ENCODE results near the gene NTHL1. TPM values are rescaled to one million over a fixed set of nuclear protein-coding genes. Genes with fewer than 3 reads are reported as not detected.

Gene NTHL1
- total and polyA plus RNA-seq, 2 experiments from 2014 or later, result 84.6 to 87.9 TPM

DNA sequence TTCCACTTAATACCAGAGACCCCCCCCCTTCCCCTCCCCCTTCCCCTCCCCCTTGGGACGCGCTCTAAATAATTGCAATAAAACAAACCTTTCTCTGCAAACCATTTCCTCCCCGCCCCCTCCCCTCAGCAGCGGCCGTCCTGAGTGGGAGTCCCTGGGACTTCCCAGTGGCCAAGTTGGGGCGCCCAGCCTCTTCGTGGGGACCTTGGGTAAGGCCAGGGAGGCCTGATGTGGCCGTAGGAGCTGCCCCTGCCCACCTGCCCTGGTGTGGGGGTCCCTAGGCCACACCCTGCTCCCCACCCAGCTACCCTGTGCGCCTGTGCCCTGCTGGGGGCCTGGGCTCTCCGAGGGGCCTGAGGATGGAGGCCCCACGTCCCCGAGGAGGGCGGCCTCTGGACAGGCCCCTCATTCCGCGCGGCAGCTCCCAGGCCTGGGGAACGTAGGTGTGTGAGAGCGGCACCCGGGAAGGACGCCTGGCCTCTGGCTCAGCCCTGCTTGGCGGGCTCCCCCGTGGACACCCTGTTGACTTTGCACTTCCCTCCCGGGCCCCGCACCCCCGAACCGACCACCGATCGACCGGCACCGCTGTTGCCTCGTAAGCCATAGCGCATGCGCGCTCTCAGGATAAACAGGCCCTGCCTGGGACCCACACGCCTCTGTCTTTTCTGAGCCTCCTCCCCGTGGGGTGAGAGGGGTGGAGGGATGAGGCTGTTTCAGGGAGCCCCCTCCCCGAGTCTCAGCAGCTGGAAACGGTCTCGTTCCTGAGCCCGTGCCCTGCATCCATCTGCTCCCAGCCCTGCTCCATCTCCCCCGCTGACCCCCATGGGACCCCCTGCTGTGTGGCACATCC lies 9.0 kb downstream of the NTHL1 start:
- Mint-ChIP-seq H3K9me3 (no peaks in the 10 kb centered on the region), H3K36me3 (ENCODE audit: low read depth) (no peaks in the 10 kb centered on the region), H3K4me1 (peaks cover 8% of the 10 kb centered on the region), H3K27ac (peak overlapping the region; percentile 36; the same call in 1 of the 2 replicates), H3K27me3 (ENCODE audit: insufficient read depth, low read depth, poor library complexity) (peaks cover 10% of the 10 kb centered on the region), H3K4me3 (no peak overlapping the region)
- H3K9me2 ChIP-seq (ENCODE audit: insufficient read depth), result no peaks in the 10 kb centered on the region
- H4K20me1 ChIP-seq (replicated peaks; ENCODE audit: insufficient read depth), result peaks cover 3% of the 10 kb centered on the region; the same call in 1 of the 2 replicates
- ATAC-seq, result no peak
- no peaks in the 10 kb centered on the region for H3K36me3 ChIP-seq (ENCODE audit: insufficient read depth)
- no peak overlapping the region for H3K4me2 ChIP-seq
- H3K4me3 ChIP-seq, result no peak overlapping the region
- no peak overlapping the region for H3K27ac ChIP-seq (ENCODE audit: low read depth)
- H2AFZ ChIP-seq, result no peak overlapping the region
- H3K79me2 ChIP-seq (replicated peaks; ENCODE audit: insufficient read depth), result no peaks in the 10 kb centered on the region
- no peak for DNase-seq (ENCODE audit: low spot score)
- TF ChIP-seq, protein P1, sequence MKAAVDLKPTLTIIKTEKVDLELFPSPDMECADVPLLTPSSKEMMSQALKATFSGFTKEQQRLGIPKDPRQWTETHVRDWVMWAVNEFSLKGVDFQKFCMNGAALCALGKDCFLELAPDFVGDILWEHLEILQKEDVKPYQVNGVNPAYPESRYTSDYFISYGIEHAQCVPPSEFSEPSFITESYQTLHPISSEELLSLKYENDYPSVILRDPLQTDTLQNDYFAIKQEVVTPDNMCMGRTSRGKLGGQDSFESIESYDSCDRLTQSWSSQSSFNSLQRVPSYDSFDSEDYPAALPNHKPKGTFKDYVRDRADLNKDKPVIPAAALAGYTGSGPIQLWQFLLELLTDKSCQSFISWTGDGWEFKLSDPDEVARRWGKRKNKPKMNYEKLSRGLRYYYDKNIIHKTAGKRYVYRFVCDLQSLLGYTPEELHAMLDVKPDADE (IDR thresholded peaks at IDR 0.05), result no peak
- TF ChIP-seq EZH2 (IDR thresholded peaks at IDR 0.05; ENCODE audit: low read depth, unreplicated experiment), result no peak
- no peak for TF ChIP-seq EZH2phosphoT487 (IDR thresholded peaks at IDR 0.05; ENCODE audit: unreplicated experiment)
- TF ChIP-seq, protein P2, sequence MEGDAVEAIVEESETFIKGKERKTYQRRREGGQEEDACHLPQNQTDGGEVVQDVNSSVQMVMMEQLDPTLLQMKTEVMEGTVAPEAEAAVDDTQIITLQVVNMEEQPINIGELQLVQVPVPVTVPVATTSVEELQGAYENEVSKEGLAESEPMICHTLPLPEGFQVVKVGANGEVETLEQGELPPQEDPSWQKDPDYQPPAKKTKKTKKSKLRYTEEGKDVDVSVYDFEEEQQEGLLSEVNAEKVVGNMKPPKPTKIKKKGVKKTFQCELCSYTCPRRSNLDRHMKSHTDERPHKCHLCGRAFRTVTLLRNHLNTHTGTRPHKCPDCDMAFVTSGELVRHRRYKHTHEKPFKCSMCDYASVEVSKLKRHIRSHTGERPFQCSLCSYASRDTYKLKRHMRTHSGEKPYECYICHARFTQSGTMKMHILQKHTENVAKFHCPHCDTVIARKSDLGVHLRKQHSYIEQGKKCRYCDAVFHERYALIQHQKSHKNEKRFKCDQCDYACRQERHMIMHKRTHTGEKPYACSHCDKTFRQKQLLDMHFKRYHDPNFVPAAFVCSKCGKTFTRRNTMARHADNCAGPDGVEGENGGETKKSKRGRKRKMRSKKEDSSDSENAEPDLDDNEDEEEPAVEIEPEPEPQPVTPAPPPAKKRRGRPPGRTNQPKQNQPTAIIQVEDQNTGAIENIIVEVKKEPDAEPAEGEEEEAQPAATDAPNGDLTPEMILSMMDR (conservative IDR thresholded peaks at IDR 0.05; ENCODE audit: low read depth in 2 of 2), result no peak
- TF ChIP-seq STAT1 (IDR thresholded peaks at IDR 0.05; ENCODE audit: unreplicated experiment), result no peak
- H3K27me3 ChIP-seq (ENCODE audit: insufficient read depth), result no peaks in the 10 kb centered on the region
- no peaks in the 10 kb centered on the region for H3F3A ChIP-seq (replicated peaks; ENCODE audit: low read depth)
- no peaks in the 10 kb centered on the region for H3K4me1 ChIP-seq (ENCODE audit: insufficient read depth)

DNA sequence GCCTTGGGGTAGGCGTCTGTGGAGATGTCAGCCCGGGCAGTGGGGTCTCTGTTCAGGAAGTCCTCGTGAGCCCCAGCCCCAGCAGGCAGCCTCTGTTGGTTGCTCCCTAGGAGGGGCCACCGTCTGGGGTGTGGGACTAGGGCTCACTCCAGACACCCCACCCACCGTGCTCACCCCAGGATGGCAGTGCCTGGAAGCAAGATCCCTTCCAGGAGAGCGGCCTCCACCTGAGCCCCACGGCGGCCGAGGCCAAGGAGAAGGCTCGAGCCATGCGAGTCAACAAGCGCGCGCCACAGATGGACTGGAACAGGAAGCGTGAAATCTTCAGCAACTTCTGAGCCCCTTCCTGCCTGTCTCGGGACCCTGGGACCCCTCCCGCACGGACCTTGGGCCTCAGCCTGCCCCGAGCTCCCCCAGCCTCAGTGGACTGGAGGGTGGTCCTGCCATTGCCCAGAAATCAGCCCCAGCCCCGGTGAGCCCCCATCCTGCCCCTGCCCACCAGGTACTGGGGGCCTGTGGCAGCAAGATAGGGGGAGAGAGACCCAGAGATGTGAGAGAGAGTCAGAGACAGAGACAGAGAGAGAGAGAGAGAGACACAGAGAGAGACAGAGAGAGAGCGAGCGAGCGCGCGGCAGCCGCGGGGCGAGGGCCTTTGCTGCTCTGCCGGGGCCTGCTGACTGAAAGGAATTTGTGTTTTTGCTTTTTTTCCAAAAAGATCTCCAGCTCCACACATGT lies 9.8 kb downstream of the NTHL1 start:
- Histone ChIP-seq H3K4me2 (no peak overlapping the region), H3F3A (replicated peaks; ENCODE audit: low read depth) (no peaks in the 10 kb centered on the region), H4K20me1 (replicated peaks; ENCODE audit: insufficient read depth) (peaks cover 3% of the 10 kb centered on the region; the same call in 1 of the 2 replicates), H3K27me3 (ENCODE audit: insufficient read depth) (no peaks in the 10 kb centered on the region), H3K4me3 (no peak overlapping the region), H3K79me2 (replicated peaks; ENCODE audit: insufficient read depth) (no peaks in the 10 kb centered on the region), H3K4me1 (ENCODE audit: insufficient read depth) (no peaks in the 10 kb centered on the region), H3K36me3 (ENCODE audit: insufficient read depth) (no peaks in the 10 kb centered on the region), H3K9me2 (ENCODE audit: insufficient read depth) (no peaks in the 10 kb centered on the region), H2AFZ (no peak overlapping the region), H3K27ac (ENCODE audit: low read depth) (no peak overlapping the region)
- no peak for DNase-seq (ENCODE audit: low spot score)
- peaks cover 10% of the 10 kb centered on the region for H3K27me3 Mint-ChIP-seq (ENCODE audit: insufficient read depth, low read depth, poor library complexity)
- H3K4me3 Mint-ChIP-seq, result no peak overlapping the region
- H3K4me1 Mint-ChIP-seq, result peaks cover 8% of the 10 kb centered on the region
- no peaks in the 10 kb centered on the region for H3K9me3 Mint-ChIP-seq
- H3K27ac Mint-ChIP-seq, result no peak overlapping the region
- H3K36me3 Mint-ChIP-seq (ENCODE audit: low read depth), result no peaks in the 10 kb centered on the region
- no peak for ATAC-seq
- TF ChIP-seq EZH2phosphoT487 (IDR thresholded peaks at IDR 0.05; ENCODE audit: unreplicated experiment) (no peak), STAT1 (IDR thresholded peaks at IDR 0.05; ENCODE audit: unreplicated experiment) (no peak), JUNB (IDR thresholded peaks at IDR 0.05; ENCODE audit: unreplicated experiment) (no peak)
- TF ChIP-seq, protein P3, sequence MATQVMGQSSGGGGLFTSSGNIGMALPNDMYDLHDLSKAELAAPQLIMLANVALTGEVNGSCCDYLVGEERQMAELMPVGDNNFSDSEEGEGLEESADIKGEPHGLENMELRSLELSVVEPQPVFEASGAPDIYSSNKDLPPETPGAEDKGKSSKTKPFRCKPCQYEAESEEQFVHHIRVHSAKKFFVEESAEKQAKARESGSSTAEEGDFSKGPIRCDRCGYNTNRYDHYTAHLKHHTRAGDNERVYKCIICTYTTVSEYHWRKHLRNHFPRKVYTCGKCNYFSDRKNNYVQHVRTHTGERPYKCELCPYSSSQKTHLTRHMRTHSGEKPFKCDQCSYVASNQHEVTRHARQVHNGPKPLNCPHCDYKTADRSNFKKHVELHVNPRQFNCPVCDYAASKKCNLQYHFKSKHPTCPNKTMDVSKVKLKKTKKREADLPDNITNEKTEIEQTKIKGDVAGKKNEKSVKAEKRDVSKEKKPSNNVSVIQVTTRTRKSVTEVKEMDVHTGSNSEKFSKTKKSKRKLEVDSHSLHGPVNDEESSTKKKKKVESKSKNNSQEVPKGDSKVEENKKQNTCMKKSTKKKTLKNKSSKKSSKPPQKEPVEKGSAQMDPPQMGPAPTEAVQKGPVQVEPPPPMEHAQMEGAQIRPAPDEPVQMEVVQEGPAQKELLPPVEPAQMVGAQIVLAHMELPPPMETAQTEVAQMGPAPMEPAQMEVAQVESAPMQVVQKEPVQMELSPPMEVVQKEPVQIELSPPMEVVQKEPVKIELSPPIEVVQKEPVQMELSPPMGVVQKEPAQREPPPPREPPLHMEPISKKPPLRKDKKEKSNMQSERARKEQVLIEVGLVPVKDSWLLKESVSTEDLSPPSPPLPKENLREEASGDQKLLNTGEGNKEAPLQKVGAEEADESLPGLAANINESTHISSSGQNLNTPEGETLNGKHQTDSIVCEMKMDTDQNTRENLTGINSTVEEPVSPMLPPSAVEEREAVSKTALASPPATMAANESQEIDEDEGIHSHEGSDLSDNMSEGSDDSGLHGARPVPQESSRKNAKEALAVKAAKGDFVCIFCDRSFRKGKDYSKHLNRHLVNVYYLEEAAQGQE (IDR thresholded peaks at IDR 0.05; ENCODE audit: unreplicated experiment), result no peak
- TF ChIP-seq, protein P1 (IDR thresholded peaks at IDR 0.05), result no peak

All from GM23338 (cell line).